GM21381 (cell line): ENCODE results near the gene PEX3.
"Not testable (repeated sequence)": the region's sequence is repeated elsewhere in the genome, so short reads cannot be mapped to it uniquely, and the experiment has no call there.

Experiments
- ATAC-seq: cut with Tn5 transposase; IDR thresholded peaks from one replicate; pipeline ENCODE4 v1.9.1; 2021; ENCODE audit warnings: mild to moderate bottlenecking, moderate library complexity; ENCODE audit not compliant: unreplicated experiment

Gene PEX3

DNA sequence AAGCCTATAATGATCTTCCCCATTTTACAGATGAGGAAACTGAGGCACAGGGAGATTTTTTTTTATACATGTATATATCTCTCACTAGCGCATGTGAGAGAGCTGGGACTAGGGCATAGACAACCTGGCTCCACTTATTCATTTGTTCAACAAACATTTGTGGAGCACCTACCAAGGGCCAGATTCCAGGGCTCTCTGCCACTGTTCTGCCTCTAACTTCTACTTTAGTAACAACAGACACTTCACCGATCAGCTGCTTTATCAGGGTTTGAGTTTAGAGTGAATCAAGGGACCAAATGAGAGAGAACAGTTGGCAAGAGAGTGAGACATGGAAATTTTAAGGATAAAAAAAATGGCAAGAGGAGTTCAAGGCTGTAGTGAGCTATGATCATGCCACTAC lies 7.5 kb upstream of the PEX3 start:
- ATAC-seq, result no peak

DNA sequence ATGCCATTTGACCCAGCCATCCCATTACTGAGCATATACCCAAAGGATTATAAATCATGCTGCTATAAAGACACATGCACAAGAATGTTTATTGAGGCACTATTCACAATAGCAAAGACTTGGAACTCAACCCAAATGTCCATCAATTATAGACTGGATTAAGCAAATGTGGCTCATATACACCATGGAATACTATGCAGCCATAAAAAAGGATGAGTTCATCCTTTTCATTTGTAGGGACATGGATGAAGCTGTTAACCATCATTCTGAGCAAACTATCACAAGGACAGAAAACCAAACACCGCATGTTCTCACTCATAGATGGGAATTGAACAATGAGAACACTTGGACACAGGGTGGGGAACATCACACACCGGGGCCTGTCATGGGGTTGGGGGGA lies 2.7 kb upstream of the PEX3 start:
- not testable (repeated sequence) for ATAC-seq

GRCh38 chr6:143449082-143449713 lies 1.4 kb upstream of the PEX3 start:
- no peak for ATAC-seq

DNA sequence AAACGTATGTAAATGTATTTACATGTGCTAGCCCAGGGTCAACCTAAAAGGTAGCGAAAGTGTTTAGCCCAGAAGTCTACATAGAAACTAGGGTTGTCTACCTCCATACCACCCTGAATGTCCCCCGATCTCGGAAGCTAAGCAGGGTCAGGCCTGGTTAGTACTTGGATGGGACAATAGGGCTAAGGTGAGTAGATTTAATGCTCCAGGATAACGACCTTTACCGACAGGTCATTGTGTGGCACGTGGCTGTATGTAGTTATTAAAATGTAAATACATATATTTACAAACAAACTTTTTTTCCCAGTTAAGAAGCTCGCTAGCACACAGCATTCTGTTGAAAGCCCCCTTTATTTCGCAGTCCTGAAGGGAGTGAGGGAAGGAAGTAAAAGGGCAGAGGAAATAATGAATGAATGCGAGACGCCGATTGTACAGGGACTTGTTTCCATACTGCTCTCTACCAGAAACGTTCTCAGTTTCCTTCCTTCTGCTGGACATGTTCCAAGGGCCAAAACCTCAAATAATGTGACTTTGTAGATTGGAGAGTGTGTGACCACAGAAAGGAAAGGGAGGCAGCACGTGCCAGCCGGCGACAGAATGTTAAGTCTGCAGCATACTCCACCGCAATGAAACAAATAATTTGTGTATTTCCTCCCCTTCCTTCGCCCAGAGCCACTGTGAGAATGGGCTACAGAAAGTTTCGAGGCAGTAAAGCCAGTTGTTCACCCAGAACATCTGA lies 722 bp upstream of the PEX3 start:
- ATAC-seq, result peak; percentile 16

DNA sequence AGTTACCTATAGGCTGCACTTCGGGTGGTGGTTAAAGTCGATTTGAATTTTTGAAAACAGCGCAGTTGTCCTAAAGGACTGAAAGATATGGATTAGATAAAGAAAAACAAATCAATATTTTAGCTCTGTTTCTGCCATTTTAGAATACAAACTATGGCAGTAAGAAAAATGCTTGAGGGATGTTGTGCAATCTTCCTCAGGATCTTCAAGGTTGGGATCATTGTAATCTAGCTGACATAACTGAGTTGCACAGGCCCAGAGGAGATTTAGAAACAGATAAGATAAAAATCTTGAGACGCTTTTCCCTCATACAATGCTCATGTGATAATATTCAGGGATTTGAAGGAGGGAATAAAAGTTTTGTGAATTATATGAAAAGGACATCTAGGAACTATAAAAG lies 926 bp downstream of the PEX3 start:
- no peak for ATAC-seq

DNA sequence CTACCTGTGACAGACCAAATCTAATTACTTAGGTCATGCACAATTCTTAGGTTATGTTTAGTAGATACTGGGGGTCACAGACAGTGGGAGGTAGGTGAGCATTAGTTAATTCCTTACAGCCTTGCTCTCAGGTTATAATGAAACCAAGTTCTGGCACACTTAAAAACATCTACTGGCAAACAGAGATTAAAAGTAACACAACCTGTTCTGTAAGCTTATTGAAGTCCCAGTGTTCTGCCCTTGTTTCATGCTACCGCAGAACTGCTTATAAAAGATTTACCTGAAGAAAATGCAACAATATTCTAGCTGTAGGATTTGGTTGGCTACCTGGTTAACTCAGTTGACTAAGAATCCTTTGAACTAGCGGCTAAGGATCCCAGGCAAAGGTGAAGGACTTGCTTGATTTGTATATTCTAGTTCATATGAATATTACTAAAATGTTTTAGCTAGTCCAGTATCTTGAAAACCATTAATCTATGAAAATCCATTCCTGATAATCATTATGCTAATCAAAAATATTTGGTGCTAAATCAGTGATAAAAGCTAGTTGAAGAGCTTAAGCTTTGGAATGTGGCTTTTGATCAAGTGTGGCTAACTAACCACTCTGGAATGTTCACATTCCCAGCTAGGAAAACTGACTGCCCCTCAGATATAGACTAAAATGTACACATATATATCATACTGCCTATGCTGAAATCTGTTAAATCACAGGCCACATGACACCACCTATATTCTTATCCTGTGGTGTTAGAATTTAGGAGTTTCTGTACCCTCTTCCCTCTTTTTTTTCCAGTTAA lies 7.2 kb downstream of the PEX3 start:
- no peak for ATAC-seq

GRCh38 chr6:143465546-143465945 lies 14.9 kb downstream of the PEX3 start:
- ATAC-seq, result no peak

DNA sequence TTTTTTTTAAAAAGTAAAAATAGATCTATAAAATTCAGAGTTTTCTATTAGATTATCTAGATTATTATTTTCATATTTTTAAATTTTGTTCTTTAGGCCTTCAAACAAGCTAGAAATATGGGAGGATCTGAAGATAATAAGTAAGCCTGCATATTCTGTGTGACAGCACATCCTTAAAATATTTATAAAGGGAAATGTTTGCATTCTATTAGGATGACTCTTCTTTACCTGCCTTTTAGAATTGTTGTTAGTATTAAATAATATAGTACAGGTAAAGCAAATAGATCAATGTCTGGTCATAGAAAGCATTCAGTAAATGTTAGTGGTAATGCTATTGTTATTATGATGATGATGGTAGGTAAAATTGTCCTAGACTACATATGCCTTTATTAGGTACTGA lies 17.4 kb downstream of the PEX3 start:
- ATAC-seq, result no peak

GRCh38 chr6:143468823-143469222 lies 18.2 kb downstream of the PEX3 start:
- ATAC-seq, result not testable (repeated sequence)

DNA sequence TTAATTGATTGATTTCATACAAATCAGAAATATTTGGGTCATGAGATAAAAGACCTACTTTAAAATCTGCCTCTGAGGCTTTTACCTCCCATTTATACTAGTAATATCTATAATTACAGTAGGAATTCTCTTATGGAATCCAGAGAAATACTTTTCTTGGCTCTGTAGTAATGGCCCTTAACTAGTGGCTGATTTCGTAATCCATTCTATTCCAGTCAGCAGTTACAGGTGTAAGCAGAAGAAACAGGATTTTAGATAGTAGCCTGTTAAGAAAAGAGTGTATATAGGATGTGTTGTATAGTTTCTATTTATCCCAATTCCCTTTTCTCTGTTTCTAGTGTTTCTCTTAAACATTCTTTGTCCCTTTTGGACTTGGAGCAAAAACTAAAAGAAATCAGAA lies 21.2 kb downstream of the PEX3 start:
- no peak for ATAC-seq

- ATAC-seq, result no peak
Measured at GRCh38 chr6:143476545-143476944, 25.9 kb downstream of the PEX3 start.

DNA sequence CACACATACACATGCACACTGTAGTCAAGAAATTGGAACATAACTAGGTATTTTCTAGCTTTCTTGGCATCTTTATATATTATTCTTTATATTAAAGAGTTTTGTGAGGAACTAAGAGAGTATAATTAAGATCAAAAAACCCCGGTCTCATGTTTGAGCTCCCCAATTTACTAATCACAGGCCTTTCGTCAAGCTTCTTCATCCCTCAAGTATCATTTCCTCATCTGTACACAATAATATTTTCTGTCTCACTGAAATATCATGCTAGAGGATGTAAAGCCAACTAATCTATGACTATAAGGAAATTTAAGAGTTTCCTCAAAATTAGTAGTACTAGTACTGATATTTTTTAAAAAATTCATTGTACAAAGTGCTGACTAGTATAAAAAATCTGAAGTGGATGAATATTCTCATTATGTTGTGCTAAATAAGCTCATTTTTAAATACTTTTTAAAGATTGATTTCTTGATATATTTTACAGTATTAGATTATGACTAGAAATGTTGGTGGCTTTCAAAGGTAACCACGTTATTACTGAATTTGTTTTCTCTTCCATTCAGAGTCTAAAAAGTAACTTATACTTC lies 28.0 kb downstream of the PEX3 start:
- ATAC-seq, result no peak

DNA sequence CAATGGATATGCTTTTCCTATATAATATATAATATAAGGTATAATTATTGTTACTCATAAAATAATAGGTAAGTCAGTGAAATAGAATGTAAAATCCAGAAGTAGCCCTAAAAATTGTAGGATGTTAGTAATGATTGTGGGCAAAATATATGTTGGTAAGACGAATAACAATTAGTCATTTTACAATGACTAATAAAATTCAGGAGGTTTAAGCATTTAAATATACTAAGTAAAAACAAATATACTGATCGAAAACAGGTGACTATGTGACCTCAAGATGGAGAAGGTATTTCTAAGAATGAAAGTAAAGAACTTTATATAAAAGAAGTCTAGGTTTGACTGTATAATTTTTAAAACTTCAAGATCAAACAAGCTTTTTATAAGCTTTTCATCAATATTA lies 32.0 kb downstream of the PEX3 start:
- ATAC-seq, result no peak

DNA sequence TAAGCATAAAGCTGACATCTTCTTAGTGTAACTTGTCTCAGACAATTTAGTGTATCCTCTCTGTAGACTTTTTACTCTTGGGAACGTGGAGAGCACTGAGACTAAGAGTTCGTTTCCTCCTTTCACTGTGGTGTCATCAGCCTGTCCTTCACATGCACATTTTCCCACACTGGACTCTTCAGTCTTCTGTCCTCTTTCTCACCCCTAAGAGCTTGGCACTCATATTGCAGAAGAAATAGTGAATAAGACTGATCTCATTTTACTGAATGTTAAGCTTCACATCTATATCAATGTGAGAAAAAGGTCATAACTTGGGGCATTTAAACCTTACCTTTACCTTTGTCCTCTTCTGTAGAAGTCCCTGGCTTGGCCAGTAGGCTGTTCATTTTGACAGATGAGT lies 35.4 kb downstream of the PEX3 start:
- no peak for ATAC-seq

GRCh38 chr6:143486752-143487151 lies 36.1 kb downstream of the PEX3 start:
- ATAC-seq, result no peak

DNA sequence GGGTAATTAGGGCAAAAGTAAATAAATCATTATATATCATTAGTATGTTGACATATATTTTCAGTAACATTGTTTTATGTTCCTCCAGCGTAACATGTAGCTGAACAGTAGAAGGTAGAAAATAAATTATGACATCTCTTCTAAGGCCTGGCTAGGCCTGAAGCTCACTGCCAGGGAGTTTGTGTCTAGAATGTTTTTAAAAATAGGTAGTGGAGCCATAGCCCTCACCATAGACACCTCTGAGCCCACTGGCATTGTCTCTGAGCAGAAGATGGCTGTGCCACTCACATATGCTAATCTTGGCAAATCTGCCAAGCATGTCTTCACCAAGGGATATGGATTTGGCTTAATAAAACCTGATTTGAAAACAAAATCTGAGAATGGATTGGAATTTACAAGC lies 39.6 kb downstream of the PEX3 start:
- no peak for ATAC-seq

DNA sequence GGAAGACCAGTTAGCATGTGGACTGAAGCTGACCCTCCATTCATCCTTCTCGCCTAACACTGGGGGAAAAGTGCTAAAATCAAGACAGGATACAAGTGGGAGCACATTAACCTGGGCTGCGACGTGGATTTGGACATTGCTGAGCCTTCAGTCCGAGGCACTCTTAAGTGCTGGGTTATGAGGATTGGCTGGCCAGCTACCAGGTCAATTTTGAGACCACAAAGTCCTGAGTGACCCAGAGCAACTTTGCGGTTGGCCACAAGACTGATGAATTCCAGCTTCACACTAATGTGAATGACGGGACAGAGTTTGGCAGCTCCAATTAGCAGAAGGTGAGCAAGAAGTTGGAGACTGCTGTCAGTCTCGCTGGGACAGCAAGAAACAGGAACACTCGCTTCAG lies 40.2 kb downstream of the PEX3 start:
- ATAC-seq, result no peak

- ATAC-seq, result no peak
Measured at GRCh38 chr6:143496974-143497373, 46.4 kb downstream of the PEX3 start.

- no peak for ATAC-seq
Measured at GRCh38 chr6:143498428-143498827, 47.8 kb downstream of the PEX3 start.

DNA sequence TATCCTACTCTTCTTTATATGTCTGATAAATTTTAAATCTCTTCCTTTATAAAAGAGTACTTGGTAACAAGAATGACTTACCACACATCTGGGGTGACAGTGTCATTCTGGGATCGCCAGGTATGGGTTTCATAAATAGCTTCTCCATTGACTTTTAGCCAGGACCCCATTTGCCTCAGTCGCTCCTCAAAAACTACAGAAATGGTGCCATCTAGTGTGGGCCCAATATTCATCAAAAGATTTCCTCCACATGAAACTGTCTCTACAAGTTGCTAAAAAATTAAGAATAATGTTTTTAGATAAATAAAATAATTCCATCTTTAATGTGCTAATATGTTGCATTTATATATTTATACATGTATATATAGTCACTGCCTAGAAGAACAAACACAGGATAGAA lies 51.2 kb downstream of the PEX3 start:
- no peak for ATAC-seq

GRCh38 chr6:143504369-143504768 lies 53.8 kb downstream of the PEX3 start:
- no peak for ATAC-seq

DNA sequence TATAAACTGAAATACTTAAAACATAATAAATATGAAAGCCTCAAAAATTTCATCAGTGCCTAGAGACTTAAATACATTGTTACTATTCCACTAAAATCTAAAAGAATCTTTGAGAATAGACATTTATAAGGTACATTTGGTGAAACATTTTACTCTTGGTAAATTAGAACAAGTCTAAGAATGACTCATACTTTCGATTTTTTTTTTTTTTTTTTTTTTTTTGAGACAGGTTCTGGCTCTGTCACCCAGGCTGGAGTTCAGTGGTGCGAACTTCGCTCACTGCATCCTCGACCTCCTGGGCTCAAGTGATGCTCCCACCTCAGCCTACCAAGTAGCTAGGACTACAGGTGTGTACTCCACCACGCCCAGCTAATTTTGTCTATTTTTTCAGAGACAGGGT lies 54.5 kb downstream of the PEX3 start:
- no peak for ATAC-seq
